NCI-H82 (cell line): ENCODE measurements around the gene CELF1.

Experiments used
- DNase-seq: peaks from one replicate; lab custom pipeline; 2025; lab: John Stamatoyannopoulos, UW

Gene CELF1

DNA sequence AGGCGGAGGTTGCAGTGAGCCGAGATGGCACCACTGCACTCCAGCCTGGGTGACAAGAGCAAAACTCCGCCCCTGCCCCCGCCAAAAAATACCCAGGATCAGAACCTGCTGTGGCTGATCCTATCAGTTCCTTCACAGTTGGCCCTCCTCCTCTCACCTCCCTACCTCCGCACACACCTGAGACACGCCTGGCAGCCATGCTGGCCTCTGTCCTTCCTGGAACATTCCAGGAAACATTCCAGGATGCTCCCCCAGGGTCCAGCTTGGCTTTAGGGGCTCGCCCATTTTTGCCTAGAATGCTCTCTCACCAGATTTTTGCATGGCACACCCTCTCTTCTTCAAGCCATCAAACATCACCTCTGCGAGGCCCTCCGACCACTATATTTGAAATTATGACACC, 106.1 kb downstream of the CELF1 start:
- no peak for DNase-seq

DNA sequence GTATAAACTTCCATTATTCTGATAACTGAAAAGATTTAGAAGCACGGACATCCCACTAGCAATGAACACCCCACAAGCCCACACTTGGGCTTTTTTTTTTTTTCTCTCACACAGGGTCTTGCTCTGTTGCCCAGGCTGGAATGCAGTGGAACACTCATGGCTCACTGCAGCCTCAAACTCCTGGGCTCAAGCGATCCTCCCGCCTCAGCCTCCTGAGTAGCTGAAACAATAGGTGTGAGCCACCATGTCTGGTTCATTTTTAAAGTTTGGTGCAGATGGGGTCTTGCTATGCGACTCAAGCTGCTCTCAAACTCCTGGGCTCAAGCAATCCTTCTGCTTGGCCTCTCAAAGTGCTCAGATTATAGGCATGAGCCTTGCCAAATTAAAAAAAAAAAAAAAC, 107.1 kb downstream of the CELF1 start:
- DNase-seq: no peak

DNA sequence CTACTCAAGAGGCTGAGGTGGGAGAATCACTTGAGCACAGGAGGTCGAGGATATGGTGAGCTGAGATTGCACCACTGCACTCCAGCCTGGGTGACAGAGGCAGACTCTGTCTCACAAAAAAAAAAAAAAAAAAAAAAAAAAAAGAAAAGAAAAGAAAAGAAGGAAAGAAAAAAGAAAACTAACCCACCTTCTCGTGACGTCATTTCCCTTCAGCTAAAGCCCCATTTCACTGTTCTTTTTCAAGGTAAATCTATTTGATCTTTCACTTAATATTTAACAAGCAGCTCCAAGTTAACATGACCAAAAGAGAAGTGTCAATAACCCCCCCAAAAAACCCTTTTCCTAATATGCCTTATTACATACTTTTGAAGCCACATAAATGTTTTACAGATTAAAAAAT, 109.1 kb downstream of the CELF1 start:
- DNase-seq: no peak

DNA sequence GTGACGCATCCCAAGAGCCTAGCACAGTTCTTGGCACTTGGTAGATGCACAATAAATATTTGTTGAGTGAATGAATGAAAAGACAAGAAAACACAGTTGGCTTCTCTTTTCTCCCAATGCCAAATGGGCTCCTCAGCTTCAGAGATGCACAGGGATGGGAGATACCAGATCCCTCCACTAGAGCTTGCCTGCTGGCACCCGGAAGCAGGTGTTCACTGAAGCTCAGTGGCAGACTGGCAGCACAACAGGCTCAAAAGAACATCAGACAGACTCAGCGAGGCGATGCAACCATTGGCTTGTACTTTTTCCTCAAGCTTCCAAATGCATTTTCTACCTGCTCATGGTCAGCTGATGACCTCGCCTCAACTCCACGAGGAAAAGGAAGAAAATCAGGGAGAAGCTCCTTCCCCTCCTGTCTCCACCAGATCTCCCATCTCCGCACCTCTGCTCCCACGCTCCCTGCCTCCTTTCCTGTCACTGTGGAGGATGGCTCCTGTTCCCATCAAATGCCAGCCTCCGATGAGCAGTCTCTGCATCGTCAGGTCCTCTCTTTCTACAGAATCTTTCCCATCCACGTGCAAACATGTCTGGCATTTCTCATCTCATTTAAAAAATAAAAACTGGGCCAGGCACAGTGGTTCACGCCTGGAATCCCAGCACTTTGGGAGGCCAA, 109.8 kb downstream of the CELF1 start:
- peak; percentile 47 for DNase-seq

DNA sequence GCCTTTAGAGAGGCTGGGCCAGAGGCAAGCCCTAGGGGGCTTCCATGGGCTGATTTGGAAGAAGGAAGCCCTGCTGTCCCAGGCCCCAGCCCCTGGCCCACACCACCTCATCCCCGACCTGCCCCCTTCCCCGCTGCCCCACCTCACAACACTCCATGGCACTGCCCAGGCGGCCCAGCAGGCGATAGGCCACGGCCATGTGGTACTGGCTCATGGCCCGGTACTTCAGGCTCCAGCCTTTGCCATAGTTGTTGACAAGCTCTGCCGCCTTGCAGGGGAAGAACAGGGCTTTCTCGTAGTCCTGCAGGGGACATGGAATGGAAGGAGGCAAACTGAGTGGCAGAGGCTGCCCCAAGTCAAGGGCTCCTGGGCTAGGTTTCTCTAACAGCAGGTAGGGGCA, 110.4 kb downstream of the CELF1 start:
- no peak for DNase-seq

DNA sequence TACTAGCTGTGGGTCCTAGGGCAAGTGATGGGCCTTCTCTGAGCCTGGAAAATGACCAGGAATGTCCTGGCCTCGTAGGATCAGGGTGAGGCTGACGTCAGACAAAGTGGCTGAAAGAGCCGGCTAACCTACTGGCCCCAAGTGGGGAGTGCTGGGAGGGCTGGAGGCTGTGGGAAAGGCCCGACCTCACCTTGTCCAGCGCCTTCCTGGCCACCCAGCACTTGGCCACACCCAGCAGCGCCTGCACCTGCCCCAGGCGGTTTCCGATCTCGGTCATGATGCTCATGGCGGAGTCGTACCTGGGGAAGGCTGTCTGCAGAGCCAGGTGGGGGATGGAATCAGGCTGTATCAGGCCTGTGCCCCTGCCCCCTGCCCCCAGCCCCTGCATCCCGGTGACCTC, 111.5 kb downstream of the CELF1 start:
- no peak for DNase-seq

DNA sequence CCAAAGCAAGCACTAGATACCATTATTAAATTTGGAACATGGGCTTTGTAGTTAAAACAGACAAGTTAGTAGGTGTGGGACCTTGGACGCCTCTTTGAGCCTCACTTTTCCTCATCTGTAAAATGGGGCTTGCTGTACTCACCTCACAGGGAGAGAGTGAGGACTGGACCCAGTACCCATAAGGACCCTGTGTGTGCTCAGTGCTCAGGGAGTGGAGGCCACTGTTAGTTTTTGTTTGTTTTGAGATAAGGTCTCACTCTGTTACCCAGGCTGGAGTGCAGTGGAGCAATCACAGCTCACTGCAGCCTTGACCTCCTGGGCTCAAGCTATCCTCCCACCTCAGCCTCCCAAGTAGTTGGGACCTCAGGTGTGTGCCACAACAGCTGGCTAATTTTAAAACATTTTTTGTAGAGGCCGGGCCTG, 112.9 kb downstream of the CELF1 start:
- no peak for DNase-seq

DNA sequence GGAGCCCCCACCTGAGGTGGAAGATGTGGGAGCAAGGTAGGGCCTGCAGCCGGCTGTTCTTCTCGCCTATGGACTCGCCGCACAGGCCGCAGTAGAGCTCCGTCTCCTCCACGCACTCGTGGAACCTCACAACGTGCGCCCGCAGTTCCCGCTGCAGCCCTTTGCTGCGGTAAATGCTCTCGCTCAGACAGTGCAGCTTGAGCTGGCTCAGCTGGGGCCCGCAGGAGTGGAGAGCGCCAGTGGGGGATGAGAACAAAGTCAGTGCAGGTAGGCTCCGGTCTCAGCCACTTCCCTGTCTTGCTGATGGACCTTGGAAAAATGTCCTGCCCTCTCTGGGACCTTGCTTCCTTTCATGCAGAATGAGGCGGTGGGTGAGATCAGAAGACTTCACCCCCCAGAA, 114.2 kb downstream of the CELF1 start:
- DNase-seq: no peak

DNA sequence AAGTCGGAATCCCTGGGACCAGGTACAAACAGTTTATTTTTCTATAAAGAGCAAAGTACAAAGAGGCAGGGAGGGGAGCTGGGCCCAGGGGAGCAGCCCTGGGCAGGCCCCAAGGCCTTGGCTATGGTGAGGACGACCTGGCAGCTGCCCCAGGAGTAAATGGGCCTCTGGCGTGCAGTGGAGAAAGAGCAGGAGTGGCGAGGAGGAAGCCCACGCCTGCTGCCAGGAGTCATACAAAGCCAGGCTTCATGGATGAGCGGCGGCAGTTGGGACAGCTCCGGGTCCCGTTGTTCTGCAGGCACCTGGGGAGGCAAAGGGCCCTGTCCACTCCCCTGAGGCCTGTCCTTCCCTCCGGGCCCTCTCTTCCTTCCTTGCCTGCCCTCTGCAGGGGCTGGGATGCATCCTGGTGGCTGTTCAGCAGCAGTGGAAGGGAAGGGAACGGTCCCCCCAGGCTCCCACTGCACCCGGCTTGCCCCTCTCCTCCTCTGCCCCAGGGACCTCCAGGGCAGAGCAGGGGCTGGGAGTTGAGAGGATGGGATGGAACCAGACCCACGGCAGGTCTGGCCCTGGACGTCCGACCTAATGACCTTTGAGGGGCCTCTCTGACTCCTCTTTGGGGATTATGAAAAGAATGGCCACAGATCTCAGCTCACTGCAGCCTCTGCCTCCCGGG, 115.0 kb downstream of the CELF1 start:
- DNase-seq: no peak

DNA sequence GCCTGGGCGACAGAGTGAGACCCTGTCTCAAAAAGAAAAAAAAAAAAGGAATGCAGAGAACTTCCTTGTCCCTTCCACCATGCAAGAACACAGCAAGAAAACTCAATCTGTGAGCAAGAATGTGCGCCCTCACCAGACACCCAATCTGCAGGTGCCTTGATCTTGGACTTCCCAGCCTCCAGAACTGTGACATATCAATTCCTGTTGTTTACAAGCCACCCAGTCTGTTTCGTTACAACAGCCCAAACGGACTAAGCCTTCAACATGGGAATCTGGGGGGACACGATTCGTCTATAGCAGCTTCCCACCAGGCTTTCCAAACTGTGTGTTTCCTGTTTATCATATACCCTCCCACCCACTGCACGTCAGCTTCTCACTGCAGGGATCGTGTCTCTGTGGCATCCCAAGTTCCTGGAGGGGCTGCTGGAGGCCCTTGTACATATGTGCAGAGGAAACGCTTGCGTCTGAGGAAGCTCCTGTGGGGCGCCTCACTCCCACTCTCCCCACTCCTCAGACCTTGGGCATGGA, 115.7 kb downstream of the CELF1 start:
- no peak for DNase-seq

DNA sequence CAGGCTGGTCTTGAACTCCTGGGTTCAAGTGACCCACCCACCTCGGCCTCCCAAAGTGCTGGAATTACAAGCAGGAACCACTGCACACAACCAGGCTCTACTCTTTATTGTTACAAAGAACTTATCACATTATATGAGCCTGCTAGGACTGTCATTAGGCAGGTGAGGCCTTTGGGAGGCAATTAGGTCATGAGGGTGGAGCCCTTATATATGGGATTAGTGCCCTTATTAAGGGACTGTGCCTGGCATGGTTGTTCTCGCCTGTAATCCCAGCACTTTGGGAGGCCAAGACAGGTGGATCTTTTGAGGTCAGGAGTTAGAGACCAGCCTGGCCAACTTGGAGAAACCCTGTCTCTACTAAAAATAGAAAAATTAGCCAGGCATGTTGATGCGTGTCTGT, 116.2 kb downstream of the CELF1 start:
- no peak for DNase-seq

DNA sequence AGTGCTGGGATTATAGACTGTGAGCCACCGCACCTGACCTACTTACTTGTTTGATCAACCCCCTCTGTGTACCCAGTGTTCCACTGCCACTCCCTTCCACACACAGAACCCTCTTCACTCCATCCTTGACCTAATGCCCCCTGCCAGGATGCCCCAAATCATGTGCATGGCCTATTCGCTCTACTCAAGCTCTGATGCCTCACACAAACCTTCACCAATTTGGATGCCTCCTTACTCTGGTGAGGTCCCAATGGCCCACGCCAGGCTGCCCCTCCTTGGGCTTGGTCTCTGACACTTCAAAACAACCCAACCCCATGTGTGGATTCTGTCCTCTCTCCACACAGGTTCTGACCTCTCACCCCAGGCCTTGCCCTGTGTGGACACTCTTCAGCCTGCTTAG, 117.2 kb downstream of the CELF1 start:
- no peak for DNase-seq

DNA sequence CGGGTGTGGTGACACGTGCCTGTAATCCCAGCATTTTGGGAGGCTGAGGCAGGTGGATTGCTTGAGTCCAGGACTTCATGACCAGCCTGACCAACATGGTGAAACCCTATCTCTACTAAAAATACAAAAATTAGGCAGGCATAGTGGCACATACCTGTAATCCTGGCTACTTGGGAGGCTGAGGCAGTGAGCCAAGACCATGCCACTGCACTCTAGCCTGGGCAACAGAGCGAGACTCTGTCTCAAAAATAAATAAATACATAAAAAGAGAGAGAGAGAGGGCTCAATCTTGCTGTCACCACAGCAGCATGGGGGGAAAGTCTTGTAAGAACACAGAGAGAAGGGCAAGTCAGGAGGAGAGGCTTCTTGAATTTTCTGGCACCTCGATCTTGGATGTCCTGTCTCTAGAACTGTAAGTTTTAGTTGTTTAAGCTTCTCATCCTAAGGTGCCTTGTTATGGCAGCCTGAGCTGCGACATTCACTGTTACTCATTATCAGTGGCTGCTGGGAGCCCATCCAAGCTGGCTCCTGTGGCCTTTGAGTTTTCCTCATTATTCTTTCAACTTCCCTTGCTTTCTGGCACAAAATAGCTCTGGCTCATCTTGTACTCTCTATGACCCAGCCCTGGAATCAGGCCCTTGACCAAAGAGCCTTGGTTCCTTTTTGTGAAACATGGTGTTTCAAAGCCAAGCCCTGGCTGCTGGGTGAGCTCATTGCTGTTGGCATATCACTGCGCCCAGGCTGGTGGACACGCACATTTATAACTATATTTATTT, 118.7 kb downstream of the CELF1 start:
- DNase-seq: no peak

DNA sequence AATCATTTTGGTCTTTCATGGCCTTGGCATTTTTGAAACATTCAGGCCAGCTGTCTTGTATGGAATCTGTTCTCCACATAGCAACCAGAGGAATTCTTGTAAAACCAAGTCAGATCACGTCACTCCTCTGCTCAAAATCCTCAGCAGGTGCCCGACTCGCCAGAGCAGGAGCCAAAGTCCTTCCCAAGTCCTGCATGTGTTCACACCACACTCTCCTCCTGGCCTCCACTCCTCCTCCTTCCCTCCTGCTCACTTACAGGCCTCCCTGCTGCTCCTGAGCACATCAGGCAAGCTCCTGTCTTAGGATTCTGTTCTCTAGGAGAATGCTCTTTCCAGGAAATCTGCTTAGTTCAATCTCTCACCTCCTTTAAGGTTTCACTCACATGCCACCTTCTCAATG, 119.8 kb downstream of the CELF1 start:
- DNase-seq: no peak

DNA sequence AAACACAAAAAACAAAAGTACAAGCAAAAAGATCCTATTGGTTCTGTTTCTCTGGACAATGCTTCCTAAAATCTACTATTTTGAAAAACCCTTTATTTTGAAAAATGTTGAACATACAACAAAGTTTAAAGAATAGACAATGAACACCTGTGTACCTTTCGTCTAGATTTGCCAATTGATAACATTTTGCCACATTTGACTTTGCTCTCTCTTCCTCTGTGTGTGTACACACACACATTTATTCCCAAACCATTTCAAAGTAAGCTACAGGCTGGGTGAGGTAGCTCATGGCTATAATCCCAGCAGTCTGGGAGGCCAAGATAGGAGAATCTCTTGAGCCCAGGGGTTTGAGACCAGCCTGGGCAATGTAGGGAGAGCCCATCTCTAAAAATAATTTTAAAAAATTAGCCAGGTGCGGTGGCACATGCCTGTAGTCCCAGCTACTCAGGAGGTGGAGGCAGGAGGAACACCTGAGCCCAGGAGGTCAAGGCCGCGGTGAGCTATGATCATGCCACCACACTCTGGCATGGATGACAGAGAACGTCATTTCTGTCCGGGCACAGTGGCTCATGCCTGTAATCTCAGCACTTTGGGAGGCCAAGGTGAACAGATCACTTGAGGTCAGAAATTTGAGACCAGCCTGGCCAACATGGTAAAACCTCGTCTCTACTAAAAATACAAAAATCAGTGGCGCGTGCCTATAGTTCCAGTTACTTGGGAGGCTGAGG, 121.4 kb downstream of the CELF1 start:
- DNase-seq: no peak

DNA sequence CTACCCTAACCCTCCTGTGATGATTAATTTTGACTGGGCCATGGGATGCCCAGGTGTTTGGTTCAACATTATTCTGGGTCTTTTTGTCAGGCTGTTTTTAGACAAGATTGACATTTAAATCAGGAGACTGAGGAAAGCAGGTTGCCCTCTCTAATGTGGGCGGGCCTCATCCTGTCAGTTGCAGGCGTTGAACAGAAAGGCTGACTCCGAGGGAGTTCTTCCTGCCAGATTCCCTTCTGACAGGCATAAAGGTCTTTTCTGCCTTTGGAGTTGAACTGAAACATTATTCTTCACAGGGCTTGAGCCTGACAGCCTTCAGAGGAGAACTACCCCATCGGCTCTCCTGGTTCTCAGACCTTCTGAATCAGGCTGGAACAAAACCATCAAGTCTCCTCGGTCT, 122.4 kb downstream of the CELF1 start:
- no peak for DNase-seq

DNA sequence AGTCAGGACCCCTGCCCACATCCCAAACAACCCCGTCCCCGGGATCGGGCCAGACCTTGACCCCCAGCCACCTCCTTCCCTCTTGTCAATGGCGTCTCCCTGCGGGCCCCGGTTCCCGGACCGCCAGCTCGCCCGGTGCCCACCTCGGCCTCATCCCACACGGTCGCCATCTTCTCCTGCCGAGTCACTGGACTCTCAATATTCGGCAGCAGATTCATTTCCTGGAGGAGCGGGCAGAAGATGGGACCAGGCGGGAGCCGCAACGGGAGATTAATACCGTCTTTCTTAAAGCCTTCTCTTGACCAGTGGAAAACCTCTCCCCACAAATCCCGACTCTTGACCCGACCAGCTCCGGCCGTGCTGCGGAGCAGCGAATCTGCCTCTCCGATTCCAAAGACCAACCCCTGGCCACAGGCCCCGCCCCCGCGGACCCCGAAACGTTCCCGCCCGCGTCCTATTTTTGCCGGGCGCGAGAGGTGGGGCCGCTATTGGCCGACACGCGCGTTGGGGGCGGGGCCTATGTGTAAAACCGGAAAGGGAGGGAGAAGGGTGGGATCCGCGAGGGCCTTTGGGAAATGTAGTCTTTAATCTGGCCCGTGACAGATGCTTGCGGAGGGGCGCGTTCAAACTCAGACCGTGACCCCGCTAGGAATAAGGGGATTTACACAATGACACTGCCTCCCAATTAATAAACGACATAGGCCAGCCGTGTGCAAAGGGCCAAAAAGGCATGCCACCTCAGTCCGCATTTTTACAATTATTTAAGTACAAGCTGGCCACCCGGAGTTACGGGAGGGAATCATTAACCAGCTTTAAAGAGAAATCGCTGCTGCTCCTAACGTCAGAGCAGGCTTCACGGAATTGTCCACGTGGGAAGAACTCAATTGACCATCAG, 126.6 kb downstream of the CELF1 start, which contains the start of gene PSMC3:
PSMC3 (minus strand) TSS at position 378 of the 895 bp plus-strand sequence; CDS start at position 218, 160 bp downstream.
- DNase-seq: peak; percentile 98

DNA sequence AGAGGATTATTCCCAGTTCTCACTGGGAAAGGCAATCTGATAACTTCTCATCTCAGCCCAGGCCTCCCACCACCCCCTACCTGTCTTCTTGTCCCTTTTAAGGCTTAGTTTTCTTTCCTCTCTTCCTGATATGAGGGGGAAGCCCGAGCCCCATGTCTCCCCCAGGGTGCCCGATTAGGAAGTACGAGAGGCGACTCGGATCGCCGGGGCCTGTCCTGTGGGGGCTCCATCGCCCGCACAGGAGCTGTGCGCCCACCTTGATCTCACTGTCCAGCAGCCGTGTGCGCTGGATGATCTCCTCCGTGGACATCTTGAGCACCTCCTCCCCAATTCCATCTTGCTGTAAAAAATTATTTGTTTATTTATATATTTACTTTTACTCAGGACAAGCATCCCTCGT, 127.3 kb downstream of the CELF1 start:
- no peak for DNase-seq

DNA sequence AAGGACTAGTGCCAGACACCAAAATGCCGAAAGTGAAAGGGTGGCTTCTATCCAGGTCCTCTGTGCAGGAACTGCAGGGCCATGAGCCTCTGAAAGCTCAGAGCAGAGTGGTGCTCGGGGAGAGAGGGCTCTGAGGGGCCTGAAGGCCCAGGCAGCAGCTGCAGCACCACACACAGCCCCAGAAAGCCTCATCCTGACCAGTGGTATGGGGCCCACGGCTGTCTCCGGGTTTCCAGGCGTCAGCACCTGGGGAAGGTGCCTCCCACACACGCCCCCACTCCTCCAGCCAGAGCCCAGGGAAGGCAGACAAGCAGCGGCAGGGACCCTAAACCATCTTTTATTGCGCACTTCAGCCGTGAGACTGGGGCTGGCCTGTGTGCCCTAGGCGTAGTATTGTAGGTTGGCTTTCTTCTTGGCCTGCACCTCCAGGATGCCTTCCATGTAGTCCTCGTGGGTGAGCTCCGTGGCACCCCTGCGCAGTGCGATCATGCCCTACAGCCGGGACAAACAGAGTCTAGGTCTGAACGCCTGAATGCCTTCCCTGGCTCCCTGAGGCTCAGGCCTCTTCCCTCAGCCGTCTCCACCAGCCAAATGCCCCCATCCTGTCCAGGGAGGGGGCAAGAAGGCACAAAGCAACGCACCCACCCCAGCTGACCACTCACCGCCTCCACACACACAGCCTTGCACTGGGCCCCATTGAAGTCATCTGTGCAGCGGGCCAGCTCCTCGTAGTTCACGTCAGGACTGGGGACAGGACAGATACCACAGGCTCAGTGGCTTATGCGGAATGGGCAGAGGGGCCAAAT, 134.3 kb downstream of the CELF1 start:
- no peak for DNase-seq

DNA sequence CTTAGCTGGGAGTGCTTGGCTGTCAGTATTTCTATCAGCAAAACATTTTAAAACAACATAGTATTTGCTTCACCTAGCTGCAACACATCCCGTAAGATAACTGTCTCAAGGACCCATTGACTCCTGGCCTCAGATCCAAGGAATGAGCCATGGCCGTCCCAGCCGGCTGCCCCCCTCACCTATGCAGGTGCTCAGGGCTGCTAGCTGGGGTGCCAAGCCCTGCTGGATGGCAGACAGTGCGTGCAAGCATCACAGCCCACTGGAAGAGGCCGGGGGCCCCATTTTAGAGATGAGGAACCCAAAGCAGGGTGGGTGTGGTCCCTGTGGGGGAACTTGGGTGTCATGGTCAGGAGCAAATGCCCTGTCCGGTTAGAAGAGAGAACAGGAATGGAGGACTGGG, 135.2 kb downstream of the CELF1 start:
- no peak for DNase-seq
